Stomach (tissue), 9 donors: ENCODE measurements around the gene PRR5. TPM values are rescaled to one million over a fixed set of nuclear protein-coding genes. Genes with fewer than 3 reads are reported as not detected.

Experiments used
- DNase-seq, 2 donors: peaks; one replicate each; pipeline versions ENCODE4 v3.0.0 to v3.0.0-alpha.2; 2013 to 2019
- H3K27ac ChIP-seq, 5 donors: fragments of 200-600 bp in 4 of 5; sonication (generic) in 4 of 5; one replicate each; pipeline ENCODE4 v1.5.1; 2013 to 2019; ENCODE audit warnings: mild to moderate bottlenecking in 1 of 5, moderate library complexity in 1 of 5
- H3K27me3 ChIP-seq, 3 donors: fragments of 200-600 bp; sonication (generic); one replicate each; pipeline ENCODE4 v1.5.1; 2017 to 2019; ENCODE audit warnings: mixed run types in 1 of 3
- H3K36me3 ChIP-seq, 4 donors: fragments of 200-600 bp; sonication (generic); 1 replicate in 3 of 4; 2 replicates in 1 of 4; pipeline ENCODE4 v1.5.1; 2016 to 2019
- H3K4me1 ChIP-seq, 4 donors: fragments of 200-600 bp; sonication (generic); one replicate each; pipeline ENCODE4 v1.5.1; 2016 to 2019
- H3K4me3 ChIP-seq, 4 donors: fragments of 200-600 bp; sonication (generic) in 3 of 4; one replicate each; pipeline ENCODE4 v1.5.1; 2016 to 2019; ENCODE audit warnings: mild to moderate bottlenecking in 1 of 4
- H3K9me3 ChIP-seq, 4 donors: fragments of 200-600 bp; sonication (generic); one replicate each; pipeline ENCODE4 v1.5.1; 2016 to 2019
- EP300 ChIP-seq: sonication (generic); formaldehyde crosslinking; IDR thresholded peaks from one replicate; pipeline ENCODE4 v1.6.1; 2017; ENCODE audit warnings: antibody characterized with exemption
- POLR2A ChIP-seq, 4 donors: fragments of 450-650 bp; IDR thresholded peaks; one replicate each; pipeline ENCODE4 v1.6.1; 2016; ENCODE audit warnings: antibody characterized with exemption in 4 of 4, control low read depth in 2 of 4, mild to moderate bottlenecking in 1 of 4, moderate library complexity in 1 of 4
- POLR2AphosphoS5 ChIP-seq, 3 donors: sonication (generic); formaldehyde crosslinking; IDR thresholded peaks; one replicate each; pipeline ENCODE4 v1.6.1; 2016; ENCODE audit warnings: antibody characterized with exemption in 3 of 3
- WGBS, 5 donors: extraction: QIAGEN DNeasy Blood & Tissue Kit in 3 of 5; methylation state at CpG; one replicate each; pipeline versions ENCODE4 v1.1.5 to v1.1.7; 2013 to 2018; 5-methylcytosine and 5-hydroxymethylcytosine counted together
- intact Hi-C: fragments of 100-400 bp; cut with DNase I; formaldehyde crosslinking; loops from one replicate; pipeline ENCODE4 v1.15.1; 2023; ENCODE audit warnings: low total_unique reads
- polyA plus RNA-seq, 3 donors: library from polyadenylated mRNA; stranded (reverse); fragments of 200-250 nt; gene quantifications; one replicate each; pipeline ENCODE4 v1.2.3, GENCODE V29; 2013
- total RNA-seq, 5 donors: library from RNA; depleted of rRNA; stranded (reverse); fragments of >200 nt; gene quantifications; one replicate each; pipeline versions ENCODE4 v1.1.0 to v1.2.3, GENCODE V29; 2014 to 2016
- TF ChIP-seq, protein P1 (sequence below), 7 experiments: fragments of 450-650 bp in 4 of 7; fragments of 200-600 bp in 3 of 7; sonication (generic) in 3 of 7; IDR thresholded peaks; one replicate each; pipeline ENCODE4 v1.5.1; 2016 to 2019; ENCODE audit warnings: antibody characterized with exemption in 7 of 7, control low read depth in 2 of 7, mild to moderate bottlenecking in 1 of 7
- donor health status: healthy with polysubstance abuse.
- donor health status: Bipolar disorder and iron deficiency.
- donor health status: healthy.

PRR5 gene
- total and polyA plus RNA-seq, 8 donors: 8.3 to 36.5 (median 17.9) TPM; not detected in 1

DNA sequence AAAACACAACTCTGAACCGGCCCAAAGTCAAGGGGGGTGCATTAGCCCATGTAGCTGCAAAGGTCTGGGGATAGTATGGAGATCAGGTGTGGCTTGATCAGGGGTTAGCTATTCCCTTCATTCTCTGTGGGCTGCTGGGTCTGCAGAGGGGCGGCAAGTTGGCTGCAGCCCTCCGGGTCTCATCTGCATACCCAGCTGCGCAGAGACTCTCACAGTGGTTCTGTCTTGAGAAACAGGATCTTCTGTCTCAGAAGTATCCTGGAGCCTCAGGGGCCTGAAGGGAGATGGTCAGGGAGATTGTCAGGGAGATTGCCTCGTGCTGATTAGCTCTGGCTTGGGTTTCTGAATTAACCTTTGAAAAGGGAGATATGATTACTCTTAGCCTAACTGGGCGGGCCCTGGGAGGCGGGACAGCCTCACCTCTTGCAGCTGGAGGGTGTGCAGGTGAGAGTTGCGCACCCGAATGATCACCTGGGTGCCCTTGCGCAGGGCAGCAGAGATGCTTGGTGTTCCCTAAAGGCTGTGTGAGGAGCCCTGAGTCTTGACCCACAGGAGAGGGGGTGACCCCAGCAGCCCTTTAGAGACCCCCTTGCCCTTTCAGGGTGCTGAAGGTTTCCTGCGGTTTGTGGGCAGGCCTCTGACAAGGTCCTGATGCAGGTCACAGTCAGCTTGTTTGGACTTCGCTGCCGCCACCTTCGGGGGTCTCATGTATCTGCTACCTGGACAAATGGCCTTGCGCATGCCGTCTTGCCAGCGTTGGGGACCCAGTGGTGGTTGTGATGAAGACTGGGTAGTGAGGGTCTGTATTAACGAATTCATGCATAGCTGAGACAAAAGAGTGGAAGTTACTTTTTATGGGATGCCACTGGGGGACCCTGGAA is 57.7 kb downstream of the PRR5 start:
- Histone ChIP-seq H3K4me3 (no peak overlapping the region), H3K27me3 (peaks cover 0 to 25% (median 4%) of the 10 kb centered on the region in 3 donors), H3K27ac (no peak overlapping the region), H3K36me3 (no peaks in the 10 kb centered on the region), H3K4me1 (peaks cover 11 to 28% (median 18%) of the 10 kb centered on the region in 4 donors), H3K9me3 (no peaks in the 10 kb centered on the region)
- intact Hi-C loops: no loop called here
- 80 to 86% (median 81%) methylated on average over 15 to 18 of the region's 18 CpGs for WGBS, 5 donors
- no peak for TF ChIP-seq EP300
- TF ChIP-seq POLR2AphosphoS5 (IDR thresholded peaks at IDR 0.05): no peak
- TF ChIP-seq, protein P1, sequence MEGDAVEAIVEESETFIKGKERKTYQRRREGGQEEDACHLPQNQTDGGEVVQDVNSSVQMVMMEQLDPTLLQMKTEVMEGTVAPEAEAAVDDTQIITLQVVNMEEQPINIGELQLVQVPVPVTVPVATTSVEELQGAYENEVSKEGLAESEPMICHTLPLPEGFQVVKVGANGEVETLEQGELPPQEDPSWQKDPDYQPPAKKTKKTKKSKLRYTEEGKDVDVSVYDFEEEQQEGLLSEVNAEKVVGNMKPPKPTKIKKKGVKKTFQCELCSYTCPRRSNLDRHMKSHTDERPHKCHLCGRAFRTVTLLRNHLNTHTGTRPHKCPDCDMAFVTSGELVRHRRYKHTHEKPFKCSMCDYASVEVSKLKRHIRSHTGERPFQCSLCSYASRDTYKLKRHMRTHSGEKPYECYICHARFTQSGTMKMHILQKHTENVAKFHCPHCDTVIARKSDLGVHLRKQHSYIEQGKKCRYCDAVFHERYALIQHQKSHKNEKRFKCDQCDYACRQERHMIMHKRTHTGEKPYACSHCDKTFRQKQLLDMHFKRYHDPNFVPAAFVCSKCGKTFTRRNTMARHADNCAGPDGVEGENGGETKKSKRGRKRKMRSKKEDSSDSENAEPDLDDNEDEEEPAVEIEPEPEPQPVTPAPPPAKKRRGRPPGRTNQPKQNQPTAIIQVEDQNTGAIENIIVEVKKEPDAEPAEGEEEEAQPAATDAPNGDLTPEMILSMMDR (IDR thresholded peaks at IDR 0.05): no peak
- TF ChIP-seq POLR2A (IDR thresholded peaks at IDR 0.05): no peak
- no peak for DNase-seq

DNA sequence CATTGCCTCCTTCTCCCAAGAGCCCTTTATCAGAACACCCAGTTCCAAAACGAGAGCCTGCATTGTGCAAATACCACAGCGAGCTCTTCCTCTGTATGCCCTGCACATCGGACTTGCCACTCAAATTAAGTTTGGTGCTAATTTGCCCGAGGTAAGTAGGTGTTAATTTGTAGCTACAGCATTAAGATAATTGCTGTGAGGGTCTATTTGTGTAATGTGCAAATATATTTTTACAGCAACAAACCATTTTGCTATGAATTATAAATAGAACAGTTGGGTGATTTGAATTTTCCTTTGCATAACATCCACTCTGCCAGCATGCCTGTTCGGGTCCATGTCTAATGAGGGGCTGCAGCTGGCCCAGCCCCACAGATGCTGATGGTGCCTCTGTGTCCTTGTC is 58.5 kb downstream of the PRR5 start:
- WGBS, 5 donors: 52 to 68% (median 58%) methylated on average over 5 of the region's 5 CpGs
- peaks cover 3 to 20% (median 12%) of the 10 kb centered on the region in 4 donors for H3K4me1 ChIP-seq
- DNase-seq: no peak
- no peaks in the 10 kb centered on the region for H3K9me3 ChIP-seq
- no peak overlapping the region for H3K27ac ChIP-seq
- H3K36me3 ChIP-seq: no peaks in the 10 kb centered on the region
- H3K27me3 ChIP-seq: peaks cover 0 to 24% (median 0%) of the 10 kb centered on the region in 3 donors
- intact Hi-C loops: no loop called here
- no peak for TF ChIP-seq POLR2AphosphoS5 (IDR thresholded peaks at IDR 0.05)
- no peak for TF ChIP-seq POLR2A (IDR thresholded peaks at IDR 0.05)
- TF ChIP-seq EP300: no peak
- TF ChIP-seq, protein P1 (IDR thresholded peaks at IDR 0.05): no peak
- no peak overlapping the region for H3K4me3 ChIP-seq

DNA sequence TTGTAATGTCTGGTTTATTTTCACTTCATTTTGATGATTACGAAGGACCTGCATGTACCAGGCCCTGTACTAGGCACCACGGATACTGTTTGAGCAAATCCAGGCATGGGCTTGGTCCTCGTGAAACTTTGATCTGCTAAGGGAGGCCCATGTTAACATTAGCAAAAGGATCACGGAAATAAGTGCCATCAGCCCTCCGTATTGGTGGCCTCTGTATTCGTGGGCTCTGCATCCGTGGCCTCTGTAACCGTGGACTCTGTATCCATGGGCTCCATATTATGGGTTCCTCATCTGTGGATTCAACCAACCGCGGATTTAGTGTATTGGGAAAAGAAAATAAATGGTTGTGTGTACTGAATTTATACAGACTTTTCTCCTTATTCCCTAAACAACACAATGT is 59.0 kb downstream of the PRR5 start:
- H3K27me3 ChIP-seq: peaks cover 0 to 26% (median 0%) of the 10 kb centered on the region in 3 donors
- WGBS, 5 donors: 77 to 95% (median 87%) methylated on average over 10 of the region's 10 CpGs

DNA sequence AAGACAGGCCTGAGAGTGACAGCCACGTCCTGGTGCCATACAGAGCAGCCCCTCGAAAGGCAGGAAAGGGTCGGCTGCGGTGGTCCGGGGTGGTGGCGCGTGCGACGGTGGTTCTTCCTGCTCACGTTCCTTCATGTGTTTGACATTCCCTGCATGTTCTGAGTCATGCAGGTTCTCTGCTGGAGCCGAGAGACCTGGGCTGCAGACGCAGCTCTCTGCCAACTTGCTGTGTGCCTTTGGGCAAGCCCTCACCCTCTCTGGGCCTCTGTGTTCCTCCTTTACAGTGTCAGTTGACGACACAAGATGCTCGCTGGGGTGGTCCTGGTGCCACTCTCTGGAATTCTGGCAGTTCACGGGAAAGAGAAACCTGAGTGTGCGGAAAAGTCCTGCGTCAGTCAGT is 62.4 kb downstream of the PRR5 start:
- no peak for DNase-seq
- peaks cover 0 to 14% (median 7%) of the 10 kb centered on the region in 4 donors for H3K4me1 ChIP-seq
- H3K27ac ChIP-seq: no peak overlapping the region
- H3K36me3 ChIP-seq: no peaks in the 10 kb centered on the region
- no peaks in the 10 kb centered on the region for H3K9me3 ChIP-seq
- intact Hi-C loops: no loop called here
- peaks cover 0 to 18% (median 0%) of the 10 kb centered on the region in 3 donors for H3K27me3 ChIP-seq
- 88 to 95% (median 90%) methylated on average over 17 of the region's 17 CpGs for WGBS, 5 donors
- TF ChIP-seq EP300: no peak
- no peak for TF ChIP-seq POLR2AphosphoS5 (IDR thresholded peaks at IDR 0.05)
- no peak for TF ChIP-seq POLR2A (IDR thresholded peaks at IDR 0.05)
- TF ChIP-seq, protein P1 (IDR thresholded peaks at IDR 0.05): no peak
- H3K4me3 ChIP-seq: no peak overlapping the region

More for the DNA sequence above, 59.0 kb downstream of the PRR5 start:
- Histone ChIP-seq H3K27ac (no peak overlapping the region), H3K9me3 (no peaks in the 10 kb centered on the region), H3K4me1 (peaks cover 0 to 21% (median 13%) of the 10 kb centered on the region in 4 donors), H3K4me3 (no peak overlapping the region), H3K36me3 (no peaks in the 10 kb centered on the region)
- TF ChIP-seq, protein P1 (IDR thresholded peaks at IDR 0.05): no peak
- no peak for TF ChIP-seq POLR2A (IDR thresholded peaks at IDR 0.05)
- TF ChIP-seq POLR2AphosphoS5 (IDR thresholded peaks at IDR 0.05): no peak
- TF ChIP-seq EP300: no peak
- intact Hi-C loops: no loop called here
- DNase-seq: no peak
